Measurements from ENCODE around the gene WIPF3.

The WIPF3 gene

GRCh38 chr7:29841926-29842701, 35.8 kb downstream of the WIPF3 start:
- DNase-seq (ENCODE audit: low spot score), result no peak
- TF ChIP-seq CTCF (IDR thresholded peaks at IDR 0.05; ENCODE audit: extremely low read depth, insufficient read depth, missing control alignments), result no peak
- in situ Hi-C loops (cut with MboI; ENCODE audit: low pct_unique_long_range_greater_than_20kb, low sequenced_read_pairs, unreplicated experiment), result no loop called here

- DNase-seq (ENCODE audit: low spot score), result no peak
- TF ChIP-seq CTCF (IDR thresholded peaks at IDR 0.05; ENCODE audit: extremely low read depth, insufficient read depth, missing control alignments), result no peak
- in situ Hi-C loops (cut with MboI; ENCODE audit: low pct_unique_long_range_greater_than_20kb, low sequenced_read_pairs, unreplicated experiment), result no loop called here
These were observed 36.8 kb downstream of the WIPF3 start for GRCh38 chr7:29843093-29843492.

- in situ Hi-C loops (cut with MboI; ENCODE audit: low pct_unique_long_range_greater_than_20kb, low sequenced_read_pairs, unreplicated experiment), result no loop called here
- no peak for TF ChIP-seq CTCF (IDR thresholded peaks at IDR 0.05; ENCODE audit: extremely low read depth, insufficient read depth, missing control alignments)
- no peak for DNase-seq (ENCODE audit: low spot score)
These were observed 37.4 kb downstream of the WIPF3 start for GRCh38 chr7:29843726-29844125.

- TF ChIP-seq CTCF (IDR thresholded peaks at IDR 0.05; ENCODE audit: extremely low read depth, insufficient read depth, missing control alignments), result no peak
- DNase-seq (ENCODE audit: low spot score), result no peak
- in situ Hi-C loops (cut with MboI; ENCODE audit: low pct_unique_long_range_greater_than_20kb, low sequenced_read_pairs, unreplicated experiment), result no loop called here
These were observed 38.3 kb downstream of the WIPF3 start for GRCh38 chr7:29844559-29844958.

- no peak for DNase-seq (ENCODE audit: low spot score)
- no peak for TF ChIP-seq CTCF (IDR thresholded peaks at IDR 0.05; ENCODE audit: extremely low read depth, insufficient read depth, missing control alignments)
- in situ Hi-C loops (cut with MboI; ENCODE audit: low pct_unique_long_range_greater_than_20kb, low sequenced_read_pairs, unreplicated experiment), result no loop called here
These were observed 41.2 kb downstream of the WIPF3 start for GRCh38 chr7:29847496-29847895.

- TF ChIP-seq CTCF (IDR thresholded peaks at IDR 0.05; ENCODE audit: extremely low read depth, insufficient read depth, missing control alignments), result no peak
- in situ Hi-C loops (cut with MboI; ENCODE audit: low pct_unique_long_range_greater_than_20kb, low sequenced_read_pairs, unreplicated experiment), result no loop called here
- no peak for DNase-seq (ENCODE audit: low spot score)
These were observed 41.6 kb downstream of the WIPF3 start for GRCh38 chr7:29847916-29848315.
